Fibroblast of skin of left biceps (primary cell): ENCODE results near the gene CADM2.

Experiments used
- DNase-seq, 2 experiments: peaks; one replicate each; pipeline ENCODE4 v3.0.0-alpha.2; 2013; ENCODE audit warnings: low read depth in 2 of 2

Gene CADM2

DNA sequence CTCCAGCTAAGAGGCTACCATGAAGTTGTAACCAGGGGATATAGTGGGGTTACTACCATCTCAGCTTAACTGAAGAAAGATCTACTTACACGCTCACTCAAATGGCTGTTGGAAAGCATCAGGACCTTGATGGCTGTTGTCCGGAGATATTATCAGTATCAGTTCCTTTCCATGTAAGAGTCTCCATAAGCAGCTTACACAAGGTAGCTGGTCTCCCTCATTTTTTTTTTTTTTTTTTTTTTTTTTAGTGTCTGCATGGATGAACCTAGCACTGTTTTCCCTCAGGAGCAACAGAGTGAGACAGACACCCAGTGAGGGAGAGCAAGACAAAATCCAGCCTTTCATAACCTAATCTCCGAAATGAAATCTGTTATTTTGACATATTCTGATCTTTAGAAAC is 230.9 kb downstream of the CADM2 start:
- DNase-seq: no peak

DNA sequence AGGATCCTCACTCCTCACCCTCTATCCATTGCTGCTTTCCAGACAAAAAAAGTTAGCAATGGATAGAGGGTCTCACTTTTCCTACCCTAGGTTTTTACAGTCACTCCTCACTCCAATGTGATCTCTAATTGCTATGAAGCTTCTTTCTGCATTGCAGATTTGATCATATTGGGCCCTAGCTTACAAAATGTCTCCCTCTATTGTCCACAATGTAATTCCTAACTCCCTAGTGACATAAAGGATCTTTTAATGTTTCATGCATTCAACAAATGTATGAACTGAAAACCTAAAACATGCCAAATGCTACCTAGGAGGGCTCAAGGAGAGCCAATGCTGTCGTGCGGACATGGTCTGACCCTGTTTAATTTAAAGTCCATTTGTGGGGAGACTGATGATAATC is 234.8 kb downstream of the CADM2 start:
- no peak for DNase-seq

DNA sequence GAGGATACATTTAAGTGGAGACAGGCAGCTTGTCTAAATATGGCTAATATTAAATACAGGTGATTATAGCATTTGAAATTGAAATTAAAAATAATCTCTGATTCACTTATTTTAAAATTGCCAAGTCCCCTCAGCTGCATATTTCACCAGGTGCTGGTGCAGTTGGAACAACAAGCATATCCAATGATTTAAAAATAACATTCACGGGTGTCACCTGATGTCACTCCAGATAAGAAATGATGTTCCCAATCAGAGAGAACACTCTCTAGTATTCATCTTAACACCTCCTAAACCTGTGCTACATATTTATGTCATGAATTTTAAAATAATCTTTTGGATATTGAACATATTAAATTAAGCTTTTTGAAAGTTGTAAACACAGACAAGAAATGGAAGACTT is 249.9 kb downstream of the CADM2 start:
- DNase-seq: no peak

DNA sequence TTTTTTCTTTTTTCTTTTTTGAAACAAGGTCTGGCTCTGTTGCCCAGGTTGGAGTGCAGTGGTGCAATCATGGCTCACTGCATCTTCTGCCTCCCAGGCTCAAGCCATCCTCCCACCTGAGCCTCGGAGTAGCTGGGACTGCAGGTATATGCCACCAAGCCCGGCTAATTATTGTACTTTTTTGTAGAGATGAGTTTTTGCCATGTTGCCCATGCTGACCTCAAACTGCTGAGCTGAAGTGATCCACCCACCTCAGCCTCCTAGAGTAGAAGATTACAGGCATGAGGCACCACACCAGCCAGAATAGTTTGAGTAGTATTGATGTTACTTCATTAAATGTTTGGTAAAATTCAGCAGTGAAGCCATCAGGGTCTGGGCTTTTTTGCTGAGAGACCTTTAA is 251.8 kb downstream of the CADM2 start:
- no peak for DNase-seq

DNA sequence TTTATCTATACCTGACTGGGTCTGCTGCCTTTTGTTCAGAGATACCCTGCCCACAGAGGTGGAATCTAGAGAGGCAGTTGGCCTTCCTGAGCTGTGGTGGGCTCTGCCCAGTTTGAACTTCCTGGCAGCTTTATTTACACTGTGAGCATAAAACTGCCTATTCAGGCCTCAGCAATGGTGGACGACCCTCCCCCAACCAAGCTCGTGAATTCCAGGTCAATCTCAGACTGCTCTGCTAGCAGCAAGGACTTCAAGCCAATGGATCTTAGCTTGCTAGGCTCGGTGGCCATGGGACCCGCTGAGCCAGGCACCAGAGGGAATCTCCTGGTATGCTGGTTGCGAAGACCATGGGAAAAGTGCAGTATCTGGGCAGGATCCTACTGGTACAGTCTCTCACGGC is 270.2 kb downstream of the CADM2 start:
- no peak for DNase-seq

DNA sequence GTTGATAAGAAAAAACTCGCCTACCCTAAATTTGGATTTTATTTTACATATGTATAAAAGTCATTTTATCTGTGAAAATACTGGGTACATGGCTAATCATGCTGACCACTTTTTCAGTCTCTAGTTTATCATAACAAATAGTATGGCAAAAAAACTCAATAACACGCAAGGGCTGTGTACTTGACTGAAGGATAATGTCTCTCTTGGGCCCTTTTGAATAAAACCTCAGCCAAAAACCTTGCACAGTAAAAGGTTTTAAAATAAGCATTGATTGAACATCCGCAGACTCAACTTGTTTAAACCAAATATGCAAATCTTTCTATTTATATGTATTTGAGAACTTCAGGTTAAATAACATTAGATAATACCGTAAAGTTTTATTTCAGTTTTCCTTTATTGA is 285.3 kb downstream of the CADM2 start:
- DNase-seq: no peak

DNA sequence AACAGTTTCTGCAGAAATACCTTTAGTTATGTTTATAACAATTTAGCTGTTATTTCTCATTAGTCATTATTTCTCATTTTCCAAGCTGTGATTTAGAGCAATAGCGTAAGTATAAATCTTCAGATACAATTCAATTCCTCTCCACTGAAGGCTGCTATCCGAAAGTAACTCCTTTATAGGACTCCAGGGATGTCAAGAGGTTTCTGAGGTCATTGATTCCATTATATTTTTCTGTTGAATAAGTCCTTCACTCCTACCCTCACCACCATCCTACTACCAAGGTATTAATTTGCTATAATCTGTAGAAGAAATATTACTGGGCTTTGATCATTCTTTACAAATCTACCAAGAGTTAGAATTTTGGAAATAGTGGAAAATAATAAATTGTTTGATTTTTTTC is 285.7 kb downstream of the CADM2 start:
- no peak for DNase-seq

DNA sequence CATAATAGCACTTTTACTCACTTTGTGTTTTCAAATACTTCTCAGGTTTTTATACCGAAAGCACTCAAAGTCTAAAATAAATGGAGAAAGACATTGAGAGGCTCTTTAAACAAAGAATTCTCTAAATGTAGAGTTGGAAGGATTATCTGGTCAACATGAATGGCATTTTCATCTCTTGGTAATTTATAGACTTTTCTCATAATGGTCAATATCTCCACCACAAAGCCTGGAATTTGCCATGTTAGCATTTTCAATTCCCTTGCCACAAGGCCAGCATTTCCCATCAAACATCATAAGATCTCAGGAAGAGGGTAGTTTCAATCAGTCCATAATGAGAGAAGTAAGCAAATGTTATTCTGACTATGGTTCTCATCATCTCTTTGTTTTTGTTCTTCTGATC is 293.0 kb downstream of the CADM2 start:
- DNase-seq: no peak

DNA sequence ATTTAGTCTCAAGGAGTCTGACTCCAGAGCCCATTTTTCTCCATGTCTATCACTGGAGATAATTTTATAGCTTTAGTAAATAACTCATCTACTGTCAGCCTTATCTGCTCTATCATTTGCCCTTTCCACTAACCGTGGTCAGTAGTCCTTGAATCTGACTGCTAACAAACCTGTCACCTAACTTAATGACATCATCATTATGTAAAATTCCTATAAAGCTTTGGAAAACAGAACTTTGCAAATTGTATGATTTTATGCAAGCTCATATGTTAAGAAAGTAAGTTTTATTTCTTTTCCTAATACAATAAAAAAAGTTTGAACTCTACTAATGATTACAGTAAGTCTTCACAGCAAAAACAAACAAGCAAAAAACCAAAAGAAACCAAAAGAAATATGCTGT is 293.9 kb downstream of the CADM2 start:
- DNase-seq: no peak

DNA sequence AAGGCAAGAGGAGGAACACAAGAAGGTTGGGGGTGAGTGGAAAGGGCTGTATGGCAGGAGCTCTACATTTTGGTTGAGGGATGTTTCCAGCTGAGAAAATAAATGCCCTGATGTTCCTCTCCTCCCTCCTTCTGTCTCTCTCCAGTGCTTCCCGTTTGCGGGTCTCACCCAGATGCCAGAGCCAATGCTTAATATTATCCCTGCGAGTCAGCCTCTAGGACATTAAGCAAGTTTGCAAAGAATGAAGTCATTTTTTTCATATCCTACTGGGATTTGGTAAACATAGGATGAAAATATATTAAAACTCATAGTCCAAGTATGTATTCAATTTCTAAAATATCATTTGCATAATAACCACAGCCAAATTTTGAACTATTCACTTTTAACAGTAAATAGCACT is 295.9 kb downstream of the CADM2 start:
- peak; percentile 35 to 39 for DNase-seq

DNA sequence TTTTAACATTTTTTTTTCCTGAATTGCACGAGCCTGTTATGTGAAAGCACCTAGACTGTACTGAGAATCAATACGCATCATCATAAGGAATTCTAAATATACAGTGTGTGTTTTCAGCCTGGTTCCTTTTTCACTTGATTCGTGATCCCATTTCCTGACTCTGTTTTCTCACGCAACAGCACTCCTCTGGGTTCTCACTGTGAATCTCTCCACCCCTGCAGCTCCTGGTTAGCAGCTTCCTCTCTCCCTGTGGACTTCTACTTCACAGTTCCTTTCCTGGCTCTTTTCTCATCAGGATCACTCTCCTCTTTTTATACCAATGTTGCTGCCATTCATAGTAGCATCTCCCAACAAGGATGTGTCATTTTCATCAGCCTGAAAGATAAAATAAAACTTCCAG is 297.2 kb downstream of the CADM2 start:
- DNase-seq: no peak

DNA sequence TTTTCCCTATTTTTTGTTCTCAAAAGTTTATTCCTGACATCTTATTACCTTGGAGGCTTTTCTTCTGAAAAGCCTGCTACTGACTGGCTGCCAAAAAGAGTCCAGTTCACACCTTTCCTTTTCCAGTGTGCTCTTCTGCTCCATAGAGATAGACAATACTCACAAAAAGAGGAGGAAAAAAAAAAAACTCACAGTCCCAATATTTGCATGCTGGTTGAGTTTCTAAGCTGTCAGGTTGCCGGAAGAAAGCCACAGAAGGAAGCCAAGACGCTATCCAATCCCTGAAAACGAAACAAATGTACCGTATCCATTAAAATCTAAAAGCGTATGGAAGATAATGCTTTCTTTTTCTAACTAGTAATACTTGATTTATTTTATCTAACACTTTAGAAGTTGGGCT is 299.5 kb downstream of the CADM2 start:
- DNase-seq: no peak

DNA sequence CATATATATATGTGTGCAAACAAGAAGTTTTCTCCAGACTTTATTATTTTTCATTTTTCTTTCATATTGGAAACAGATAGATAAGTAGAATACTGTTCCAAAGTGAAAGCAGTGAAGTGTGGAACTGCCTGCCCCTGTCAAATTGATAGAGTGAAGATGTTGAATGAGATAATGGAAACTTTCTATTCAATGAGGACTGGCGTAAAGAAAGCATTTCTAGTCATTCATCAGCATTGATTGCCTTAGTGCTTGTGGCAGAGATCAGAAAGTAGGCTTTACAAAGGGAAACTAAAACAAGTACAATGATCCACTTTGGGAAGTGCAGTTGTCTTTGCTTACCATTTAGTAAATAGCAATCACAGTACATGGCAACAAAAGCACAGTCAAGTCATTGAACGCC is 300.0 kb downstream of the CADM2 start:
- no peak for DNase-seq

DNA sequence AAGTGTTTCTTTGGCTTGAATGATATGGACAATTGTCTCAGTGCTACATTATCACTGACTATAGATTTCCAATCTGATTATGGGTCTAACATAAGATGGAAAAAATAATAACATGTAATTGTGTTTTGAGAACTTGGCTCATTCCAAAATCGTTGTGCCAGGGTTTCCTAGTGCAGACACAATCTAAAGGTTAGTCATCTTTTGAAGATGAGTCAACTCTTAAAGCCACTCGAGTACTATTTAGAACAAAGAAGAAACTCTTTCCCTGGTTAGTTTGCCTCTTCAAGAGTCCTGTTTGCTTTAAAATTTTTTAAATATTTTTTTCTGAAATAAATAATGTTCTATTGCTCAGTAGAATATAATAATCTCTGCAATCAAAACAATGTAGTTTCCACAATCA is 301.0 kb downstream of the CADM2 start:
- no peak for DNase-seq

DNA sequence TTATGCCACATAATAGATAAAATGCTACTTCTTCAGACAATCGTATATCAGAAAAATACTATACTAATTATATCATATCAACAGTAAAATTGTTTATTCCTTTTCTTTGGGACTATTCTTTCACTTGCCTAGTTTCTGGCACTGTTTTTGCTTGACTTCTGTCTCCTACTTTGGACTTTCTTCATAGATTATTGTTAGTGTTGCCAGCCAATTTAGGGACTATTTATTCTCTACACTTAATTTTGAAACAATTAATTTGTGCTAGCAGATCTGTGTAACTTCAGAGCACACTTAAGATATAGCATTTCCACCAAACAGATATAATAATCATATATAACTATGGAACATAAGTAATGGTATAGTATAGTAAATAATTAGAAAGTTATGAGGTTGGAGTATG is 305.6 kb downstream of the CADM2 start:
- no peak for DNase-seq

DNA sequence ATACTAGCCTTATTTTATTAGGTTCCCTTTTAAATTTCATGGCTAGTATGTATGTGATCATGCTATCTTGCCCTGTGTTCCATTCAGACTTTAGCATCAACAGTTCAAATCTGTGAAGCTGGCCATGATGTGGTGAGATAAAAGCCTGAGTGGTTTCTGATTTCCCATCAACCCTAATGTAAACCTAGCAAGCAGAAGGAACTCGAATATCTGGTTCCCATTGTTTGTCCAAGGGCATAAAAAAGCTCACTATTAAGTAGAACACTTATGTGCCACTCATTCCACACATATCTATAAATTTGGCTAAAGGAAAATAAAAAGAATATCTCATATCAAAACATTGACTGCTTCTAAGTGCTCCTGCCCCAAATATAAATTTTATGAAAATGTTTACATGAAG is 311.7 kb downstream of the CADM2 start:
- DNase-seq: no peak

DNA sequence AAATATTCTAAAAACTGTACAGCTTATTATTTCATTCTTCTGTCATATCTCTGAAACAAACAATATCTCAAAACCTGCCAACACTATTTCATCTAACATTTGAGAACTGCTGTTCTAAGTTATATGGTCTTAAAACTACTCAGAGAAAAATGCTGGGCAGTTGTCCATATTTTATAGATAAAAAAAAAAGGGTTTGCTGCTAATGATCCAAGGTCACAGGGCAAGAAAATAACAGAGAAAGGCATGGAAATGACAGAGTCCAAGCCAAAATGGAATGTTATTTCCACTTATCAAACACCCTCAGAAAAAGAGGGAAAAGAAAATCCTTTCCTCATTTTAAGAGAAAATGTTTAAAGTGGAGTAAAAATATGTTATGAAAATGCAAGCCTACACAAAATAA is 313.1 kb downstream of the CADM2 start:
- DNase-seq: no peak

DNA sequence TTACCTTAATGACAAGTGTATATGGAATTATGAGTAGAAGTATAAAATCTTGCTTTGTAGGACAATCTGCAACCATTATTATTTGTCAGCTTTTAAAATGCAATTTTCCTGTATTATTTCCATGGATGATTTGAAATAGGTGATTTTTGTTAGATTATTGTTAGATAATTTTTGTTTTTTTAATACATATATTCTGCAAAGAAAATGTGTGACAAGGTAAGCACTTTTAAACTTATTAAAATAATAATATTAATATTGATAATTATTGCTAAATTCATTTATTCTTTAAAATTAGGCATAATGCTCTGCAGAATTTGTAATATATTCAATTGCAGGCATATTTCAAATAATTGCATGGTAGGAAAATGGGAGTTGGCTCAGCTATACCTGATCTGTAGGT is 329.5 kb downstream of the CADM2 start:
- DNase-seq: no peak

DNA sequence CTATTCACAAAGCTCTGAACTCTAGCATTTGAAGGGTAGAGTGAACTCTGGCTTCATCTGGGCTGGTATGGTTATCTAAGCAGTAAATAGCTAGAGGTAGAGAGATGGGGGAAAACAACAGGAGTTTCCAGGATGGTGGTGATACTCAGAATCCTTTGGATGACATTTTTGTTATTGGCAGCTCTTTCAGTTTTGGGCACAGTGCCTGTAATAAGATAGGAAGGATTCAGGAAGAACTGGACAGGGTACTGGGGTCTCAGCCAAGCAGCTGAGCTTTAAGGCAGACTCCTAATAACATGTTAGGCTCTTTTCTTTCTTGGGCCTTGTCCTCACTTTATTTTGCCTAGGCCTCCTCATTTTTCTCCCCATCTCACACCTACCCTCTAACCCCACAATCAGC is 338.5 kb downstream of the CADM2 start:
- DNase-seq: no peak

DNA sequence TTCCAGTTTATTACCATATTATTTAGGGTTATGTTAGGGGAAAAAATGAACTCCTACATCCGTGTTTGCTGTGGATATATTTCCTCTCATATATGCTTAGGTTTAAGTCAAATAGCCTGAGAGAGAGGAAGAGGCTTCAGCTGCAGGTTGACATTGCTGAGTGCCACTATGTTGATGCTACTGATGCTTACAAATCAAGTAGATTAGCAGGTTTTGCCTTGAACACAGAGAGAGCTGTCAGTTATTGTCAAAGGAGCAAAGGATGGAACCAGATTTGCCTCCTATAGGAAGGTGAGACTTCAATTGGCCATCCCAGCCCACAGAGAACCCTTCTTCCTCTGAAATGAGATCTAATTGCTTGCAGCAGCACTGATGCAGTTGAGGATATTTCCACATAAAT is 339.2 kb downstream of the CADM2 start:
- DNase-seq: no peak

DNA sequence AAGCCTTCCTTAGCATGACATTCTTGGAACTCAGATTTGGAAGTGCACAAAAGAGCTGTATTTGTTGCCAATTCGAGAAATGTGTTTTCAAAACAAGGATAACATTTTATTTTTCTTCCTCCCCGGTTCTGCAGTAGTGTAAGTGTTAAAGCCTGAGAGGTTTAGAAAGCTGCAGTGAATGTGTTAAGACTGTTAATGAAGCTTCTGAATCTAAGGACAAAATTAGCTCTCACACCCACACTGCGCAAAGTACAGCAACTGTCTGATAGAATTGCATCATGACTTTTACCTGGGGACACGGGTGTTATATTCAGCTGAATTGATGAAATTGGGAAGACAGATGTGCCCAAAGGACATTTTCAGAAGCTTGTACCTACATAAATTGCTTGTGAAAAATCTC is 344.4 kb downstream of the CADM2 start:
- no peak for DNase-seq

DNA sequence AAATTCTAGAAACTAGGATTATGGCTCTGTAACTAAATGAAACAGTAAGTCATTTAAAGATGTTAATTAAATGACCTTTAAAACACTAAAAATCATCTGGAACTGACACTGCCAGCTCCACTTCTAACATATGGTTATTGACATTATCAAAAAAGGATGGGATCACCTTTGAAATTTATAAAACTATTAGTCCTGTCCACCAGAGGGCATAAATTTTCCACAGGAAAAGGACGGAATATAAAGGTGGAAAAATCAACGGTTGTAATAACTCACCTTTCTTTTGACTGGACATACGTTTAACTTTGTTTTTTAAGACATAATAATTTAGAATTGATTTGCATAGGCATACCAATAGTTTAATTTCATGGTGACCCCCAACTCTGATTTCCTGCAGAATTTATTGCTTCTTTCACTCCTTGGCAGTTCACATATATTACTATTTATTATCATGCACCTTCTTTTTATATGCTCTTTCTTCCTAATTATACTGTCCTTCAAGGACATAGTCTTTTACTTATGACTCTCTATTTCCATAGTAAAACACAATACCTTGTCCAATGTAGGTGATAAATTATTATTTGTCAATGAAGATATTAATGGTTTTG is 345.7 kb downstream of the CADM2 start:
- DNase-seq: no peak

DNA sequence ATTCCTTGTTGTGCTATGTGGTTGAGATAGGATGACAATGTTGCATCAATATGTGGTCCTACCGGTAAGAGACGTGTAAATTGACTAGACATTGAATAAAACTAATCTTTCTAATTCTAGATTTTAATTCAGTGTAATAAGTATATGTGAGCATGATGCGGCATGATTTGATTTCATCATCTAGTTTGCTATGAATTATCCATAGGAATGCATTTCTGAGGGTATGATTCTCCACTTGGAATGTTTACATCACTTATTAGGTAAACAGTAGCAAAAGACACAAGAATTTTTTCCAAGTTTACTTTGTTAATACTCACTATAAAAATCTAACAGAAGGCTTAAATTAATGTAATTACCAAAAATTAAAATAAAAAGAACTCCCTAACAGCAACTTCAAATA is 353.5 kb downstream of the CADM2 start:
- no peak for DNase-seq

DNA sequence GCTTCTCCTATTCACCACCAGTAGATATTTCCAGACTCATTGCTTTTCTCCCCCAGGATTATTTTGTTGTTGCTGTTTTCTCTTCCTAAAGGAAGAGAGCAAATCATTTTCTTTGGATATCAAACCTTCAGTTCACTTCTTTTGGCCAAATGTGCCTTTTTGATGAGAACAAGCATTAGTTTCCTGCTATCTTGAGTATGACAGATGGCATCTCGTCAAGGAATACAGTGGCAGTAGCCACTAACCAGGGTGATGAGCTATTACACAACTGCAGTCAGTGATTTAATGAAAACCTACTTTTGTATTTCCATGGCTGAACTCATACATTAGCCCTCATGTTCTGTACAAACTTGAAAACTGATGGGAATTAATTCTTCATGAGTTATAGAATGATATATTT is 354.6 kb downstream of the CADM2 start:
- DNase-seq: no peak

DNA sequence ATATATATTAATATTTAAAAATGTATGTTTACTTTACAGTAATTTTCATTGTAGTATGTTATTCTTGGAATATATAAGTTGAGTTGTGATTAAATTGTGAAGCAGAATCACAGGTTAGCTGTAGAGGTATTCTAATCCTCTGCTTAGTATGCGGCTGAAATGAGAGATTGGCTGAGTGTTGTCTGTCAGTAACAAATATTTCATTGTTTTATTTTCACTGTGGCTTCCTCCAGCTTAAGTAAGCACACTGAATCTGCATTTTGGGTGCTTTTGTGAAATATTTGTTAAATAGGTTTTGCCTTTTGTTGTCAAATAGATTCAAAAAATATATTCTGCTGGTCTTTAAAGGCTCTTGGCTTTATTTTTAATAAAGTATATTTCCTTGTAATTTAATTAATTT is 357.5 kb downstream of the CADM2 start:
- DNase-seq: no peak
